ENCODE data around the gene CTBP2.

DNA sequence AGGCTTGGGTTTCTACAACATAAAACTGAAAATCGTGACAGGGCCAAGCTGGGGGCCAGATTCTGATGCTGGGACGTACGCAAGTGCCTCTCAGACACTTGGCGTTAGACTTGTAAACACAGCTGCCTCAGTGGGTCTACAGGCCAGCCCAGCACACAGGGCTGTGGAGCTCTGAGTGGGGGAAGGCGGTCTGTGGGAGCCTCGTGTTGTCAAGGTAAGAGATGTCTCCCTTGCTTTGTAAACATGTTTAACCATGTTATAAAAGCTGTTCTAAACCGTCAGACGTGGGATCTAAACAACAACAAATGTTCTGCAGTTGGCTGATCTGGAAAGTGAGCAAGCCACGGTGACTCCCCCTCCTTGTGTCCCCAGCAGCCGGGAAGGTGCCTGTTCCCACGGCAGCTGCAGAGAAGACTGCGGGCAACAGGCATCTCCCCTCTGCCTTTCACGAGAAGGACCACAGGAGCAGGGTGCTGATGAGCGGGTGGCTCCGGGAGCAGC lies 150.7 kb downstream of the CTBP2 start:
- TF ChIP-seq, protein P1, sequence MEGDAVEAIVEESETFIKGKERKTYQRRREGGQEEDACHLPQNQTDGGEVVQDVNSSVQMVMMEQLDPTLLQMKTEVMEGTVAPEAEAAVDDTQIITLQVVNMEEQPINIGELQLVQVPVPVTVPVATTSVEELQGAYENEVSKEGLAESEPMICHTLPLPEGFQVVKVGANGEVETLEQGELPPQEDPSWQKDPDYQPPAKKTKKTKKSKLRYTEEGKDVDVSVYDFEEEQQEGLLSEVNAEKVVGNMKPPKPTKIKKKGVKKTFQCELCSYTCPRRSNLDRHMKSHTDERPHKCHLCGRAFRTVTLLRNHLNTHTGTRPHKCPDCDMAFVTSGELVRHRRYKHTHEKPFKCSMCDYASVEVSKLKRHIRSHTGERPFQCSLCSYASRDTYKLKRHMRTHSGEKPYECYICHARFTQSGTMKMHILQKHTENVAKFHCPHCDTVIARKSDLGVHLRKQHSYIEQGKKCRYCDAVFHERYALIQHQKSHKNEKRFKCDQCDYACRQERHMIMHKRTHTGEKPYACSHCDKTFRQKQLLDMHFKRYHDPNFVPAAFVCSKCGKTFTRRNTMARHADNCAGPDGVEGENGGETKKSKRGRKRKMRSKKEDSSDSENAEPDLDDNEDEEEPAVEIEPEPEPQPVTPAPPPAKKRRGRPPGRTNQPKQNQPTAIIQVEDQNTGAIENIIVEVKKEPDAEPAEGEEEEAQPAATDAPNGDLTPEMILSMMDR (IDR thresholded peaks at IDR 0.05): no peak
- TF ChIP-seq POLR2AphosphoS5 (IDR thresholded peaks at IDR 0.05; ENCODE audit: low read depth, low read length) (no peak), TCF7L2 (IDR thresholded peaks at IDR 0.05; ENCODE audit: low read depth, low read length) (no peak)
- TF ChIP-seq, protein P2, sequence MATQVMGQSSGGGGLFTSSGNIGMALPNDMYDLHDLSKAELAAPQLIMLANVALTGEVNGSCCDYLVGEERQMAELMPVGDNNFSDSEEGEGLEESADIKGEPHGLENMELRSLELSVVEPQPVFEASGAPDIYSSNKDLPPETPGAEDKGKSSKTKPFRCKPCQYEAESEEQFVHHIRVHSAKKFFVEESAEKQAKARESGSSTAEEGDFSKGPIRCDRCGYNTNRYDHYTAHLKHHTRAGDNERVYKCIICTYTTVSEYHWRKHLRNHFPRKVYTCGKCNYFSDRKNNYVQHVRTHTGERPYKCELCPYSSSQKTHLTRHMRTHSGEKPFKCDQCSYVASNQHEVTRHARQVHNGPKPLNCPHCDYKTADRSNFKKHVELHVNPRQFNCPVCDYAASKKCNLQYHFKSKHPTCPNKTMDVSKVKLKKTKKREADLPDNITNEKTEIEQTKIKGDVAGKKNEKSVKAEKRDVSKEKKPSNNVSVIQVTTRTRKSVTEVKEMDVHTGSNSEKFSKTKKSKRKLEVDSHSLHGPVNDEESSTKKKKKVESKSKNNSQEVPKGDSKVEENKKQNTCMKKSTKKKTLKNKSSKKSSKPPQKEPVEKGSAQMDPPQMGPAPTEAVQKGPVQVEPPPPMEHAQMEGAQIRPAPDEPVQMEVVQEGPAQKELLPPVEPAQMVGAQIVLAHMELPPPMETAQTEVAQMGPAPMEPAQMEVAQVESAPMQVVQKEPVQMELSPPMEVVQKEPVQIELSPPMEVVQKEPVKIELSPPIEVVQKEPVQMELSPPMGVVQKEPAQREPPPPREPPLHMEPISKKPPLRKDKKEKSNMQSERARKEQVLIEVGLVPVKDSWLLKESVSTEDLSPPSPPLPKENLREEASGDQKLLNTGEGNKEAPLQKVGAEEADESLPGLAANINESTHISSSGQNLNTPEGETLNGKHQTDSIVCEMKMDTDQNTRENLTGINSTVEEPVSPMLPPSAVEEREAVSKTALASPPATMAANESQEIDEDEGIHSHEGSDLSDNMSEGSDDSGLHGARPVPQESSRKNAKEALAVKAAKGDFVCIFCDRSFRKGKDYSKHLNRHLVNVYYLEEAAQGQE (IDR thresholded peaks at IDR 0.05; ENCODE audit: insufficient read depth in 1 of 2, low read depth in 2 of 2, low read length in 1 of 2): no peak

Measured in Panc1 (cell line).